ENCODE measurements around the gene BBIP1. TPM values are rescaled to one million over a fixed set of nuclear protein-coding genes. Genes with fewer than 3 reads are reported as not detected.
A peak's percentile ranks its signal among the peaks of the same experiment; 100 is the strongest.

Gene BBIP1
- total RNA-seq, 2 donors from 2014 or later, result 24.1 to 40.0 TPM

DNA sequence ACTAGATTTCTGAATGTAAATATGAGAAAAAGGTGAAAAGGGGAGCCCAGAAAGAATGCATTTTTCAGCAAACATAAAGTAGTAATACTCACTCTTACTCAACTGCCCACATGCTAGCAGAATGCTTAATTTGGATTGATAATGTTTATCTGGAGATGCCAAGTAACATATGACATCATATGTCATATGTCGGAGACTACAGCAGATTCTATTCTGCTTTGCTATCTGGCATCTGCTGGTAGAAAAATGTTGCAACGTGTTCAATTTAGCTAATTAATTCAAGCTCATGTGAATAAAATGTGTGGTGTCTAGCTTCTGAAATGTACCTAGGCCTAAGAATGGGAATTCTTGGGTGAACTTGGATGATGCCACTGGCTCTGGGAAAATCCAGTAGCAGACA, 4.5 kb downstream of the BBIP1 start:
- no peaks in the 10 kb centered on the region for H3K27me3 Mint-ChIP-seq
- no peaks in the 10 kb centered on the region for H3K9me3 Mint-ChIP-seq
- H3K4me1 Mint-ChIP-seq, result peaks cover 12% of the 10 kb centered on the region
- H3K27ac Mint-ChIP-seq, result no peak overlapping the region
- no peak overlapping the region for H3K4me3 Mint-ChIP-seq
- H3K36me3 Mint-ChIP-seq (ENCODE audit: low read depth), result peaks cover 52% of the 10 kb centered on the region
- no peak for ATAC-seq (replicated peaks)

DNA sequence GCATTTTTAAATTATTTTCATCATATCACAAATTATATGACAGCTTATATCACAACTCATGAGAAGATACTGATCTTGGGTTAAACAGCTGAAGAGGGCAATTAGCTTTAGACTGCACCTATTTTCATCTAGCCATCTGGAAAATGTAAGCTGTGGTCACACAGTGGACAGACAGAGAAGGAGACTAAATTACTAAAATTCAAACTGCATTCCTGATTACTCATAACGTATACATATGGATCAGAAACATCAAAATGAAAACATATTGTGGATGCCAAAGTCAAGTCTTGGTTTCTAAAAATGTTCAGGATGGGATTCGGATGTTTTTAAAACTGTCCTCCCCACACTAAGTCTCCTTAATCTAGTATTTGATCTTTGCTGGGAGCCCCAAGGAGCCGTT, 6.6 kb downstream of the BBIP1 start:
- no peak for ATAC-seq (replicated peaks)
- Mint-ChIP-seq H3K4me3 (no peak overlapping the region), H3K9me3 (no peaks in the 10 kb centered on the region), H3K27ac (no peak overlapping the region), H3K4me1 (peaks cover 5% of the 10 kb centered on the region), H3K27me3 (no peaks in the 10 kb centered on the region), H3K36me3 (ENCODE audit: low read depth) (peaks cover 37% of the 10 kb centered on the region)

DNA sequence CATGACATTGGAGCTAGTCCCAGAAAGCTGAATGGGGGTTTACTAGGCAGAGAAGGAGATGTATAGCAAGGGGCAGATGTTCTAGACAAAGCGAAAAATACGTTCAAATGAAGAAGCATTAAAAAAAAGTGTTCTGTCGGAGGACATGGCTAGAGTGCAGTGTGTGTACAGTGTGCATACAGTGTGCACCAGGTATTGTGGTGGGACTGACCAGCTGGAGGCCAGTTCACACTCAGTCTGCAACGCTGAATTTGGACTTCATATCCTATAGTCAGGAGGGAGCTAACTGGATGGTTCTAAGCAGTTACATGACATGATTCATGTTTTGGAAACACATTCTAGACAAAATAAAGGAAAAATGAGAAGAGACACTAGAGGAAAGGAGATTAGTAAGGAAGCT, 8.8 kb downstream of the BBIP1 start:
- peak overlapping the region; percentile 17 for H3K27ac Mint-ChIP-seq

DNA sequence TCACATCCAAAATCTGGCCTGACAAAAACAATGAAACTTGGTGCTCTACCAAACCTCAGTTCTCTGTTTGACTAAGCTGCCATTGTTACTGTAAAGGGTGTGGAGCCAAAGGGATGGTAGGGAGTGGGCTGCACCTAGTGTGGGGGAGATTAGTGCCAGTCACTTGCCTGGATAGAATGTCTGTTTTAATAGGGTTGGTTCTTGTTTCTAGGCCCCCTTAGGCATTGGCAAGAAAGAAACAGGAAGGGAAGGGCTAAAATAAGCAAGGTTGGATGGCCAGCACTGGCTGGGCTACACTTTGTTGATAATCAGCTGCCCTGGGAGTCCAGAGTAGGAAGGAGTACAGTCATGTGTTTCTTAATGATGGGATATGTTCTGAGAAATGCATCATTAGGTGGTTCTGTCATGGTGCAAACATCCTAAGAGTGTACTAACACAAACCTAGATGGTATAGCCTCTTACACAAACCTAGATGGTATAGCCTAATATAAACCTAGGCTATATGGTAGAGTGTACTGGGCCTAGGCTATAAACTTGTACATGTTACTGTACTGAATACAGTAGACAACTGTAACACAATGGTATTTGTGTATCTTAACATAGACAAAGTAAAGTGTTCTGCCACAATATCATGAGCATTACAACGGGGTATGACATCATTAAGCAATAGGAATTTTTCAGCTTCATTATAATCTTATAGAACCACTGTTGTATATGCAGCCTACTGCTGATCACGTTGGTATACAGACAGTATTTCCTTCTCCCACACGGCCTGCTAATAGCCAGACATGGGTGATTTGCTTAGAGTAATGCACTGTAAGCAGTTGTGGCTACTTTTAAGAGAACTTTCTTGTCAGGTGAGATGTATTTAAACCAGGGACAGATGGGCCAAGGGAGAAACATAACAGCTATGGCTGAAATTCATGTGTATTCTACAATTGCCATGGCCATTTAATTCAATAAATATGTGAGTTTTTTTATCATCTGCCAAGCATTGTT, 15.4 kb downstream of the BBIP1 start:
- H3K36me3 Mint-ChIP-seq (ENCODE audit: low read depth), result peaks cover 71% of the 10 kb centered on the region
- H3K4me3 Mint-ChIP-seq, result peak overlapping the region; percentile 65

More for the DNA sequence above, 8.8 kb downstream of the BBIP1 start:
- ATAC-seq (replicated peaks), result no peak
- no peak overlapping the region for H3K4me3 Mint-ChIP-seq
- no peaks in the 10 kb centered on the region for H3K4me1 Mint-ChIP-seq
- H3K9me3 Mint-ChIP-seq, result no peaks in the 10 kb centered on the region
- H3K36me3 Mint-ChIP-seq (ENCODE audit: low read depth), result peaks cover 31% of the 10 kb centered on the region
- H3K27me3 Mint-ChIP-seq, result no peaks in the 10 kb centered on the region

DNA sequence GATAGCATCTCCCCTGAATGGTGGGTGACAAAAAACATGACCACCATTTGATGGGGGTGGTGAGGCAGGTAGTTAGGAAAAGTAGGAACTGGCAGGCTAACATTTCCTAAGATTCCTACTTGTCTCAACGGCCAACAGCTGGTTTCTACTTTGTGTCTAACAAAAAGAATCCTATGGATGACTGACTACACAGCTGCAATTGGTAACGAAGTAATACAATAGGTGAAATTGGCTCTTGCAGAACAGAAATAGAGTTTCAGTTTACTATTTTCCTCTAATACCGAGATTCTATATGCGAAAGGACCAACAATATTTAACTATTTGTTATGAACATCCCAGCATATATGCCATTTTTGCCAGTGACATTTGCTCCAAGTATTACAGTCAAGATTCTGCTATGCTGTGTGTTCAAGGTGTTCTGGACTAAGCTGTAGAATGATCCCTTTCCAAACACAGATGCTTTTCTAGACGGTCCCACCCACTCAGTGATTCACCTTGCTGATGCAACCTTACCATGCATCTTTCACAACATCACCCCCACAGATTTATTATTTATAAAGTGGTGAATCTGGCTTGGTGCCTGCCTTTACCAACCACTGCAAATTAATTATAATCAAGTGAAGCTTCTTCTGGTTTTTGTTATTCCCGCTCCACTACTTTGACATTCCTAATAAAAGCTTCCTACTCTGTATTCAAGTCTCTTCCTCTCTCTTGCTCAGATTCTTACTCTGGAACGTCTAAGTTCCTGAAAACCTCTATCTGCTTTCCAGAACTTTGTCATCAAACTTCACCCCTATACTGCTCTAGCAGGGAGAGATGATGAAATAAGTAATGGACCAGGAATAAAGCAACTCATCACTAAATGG, 16.8 kb downstream of the BBIP1 start:
- Mint-ChIP-seq H3K4me1 (peaks cover 32% of the 10 kb centered on the region), H3K9me3 (no peaks in the 10 kb centered on the region), H3K27ac (peak overlapping the region; percentile 84), H3K36me3 (ENCODE audit: low read depth) (peaks cover 83% of the 10 kb centered on the region), H3K4me3 (peak overlapping the region; percentile 65), H3K27me3 (no peaks in the 10 kb centered on the region)
- ATAC-seq (replicated peaks), result peak; percentile 69

More for the DNA sequence above, 15.4 kb downstream of the BBIP1 start:
- Mint-ChIP-seq H3K4me1 (peaks cover 32% of the 10 kb centered on the region), H3K27me3 (no peaks in the 10 kb centered on the region), H3K9me3 (no peaks in the 10 kb centered on the region), H3K27ac (peak overlapping the region; percentile 84)
- peak; percentile 90 for ATAC-seq (replicated peaks)

DNA sequence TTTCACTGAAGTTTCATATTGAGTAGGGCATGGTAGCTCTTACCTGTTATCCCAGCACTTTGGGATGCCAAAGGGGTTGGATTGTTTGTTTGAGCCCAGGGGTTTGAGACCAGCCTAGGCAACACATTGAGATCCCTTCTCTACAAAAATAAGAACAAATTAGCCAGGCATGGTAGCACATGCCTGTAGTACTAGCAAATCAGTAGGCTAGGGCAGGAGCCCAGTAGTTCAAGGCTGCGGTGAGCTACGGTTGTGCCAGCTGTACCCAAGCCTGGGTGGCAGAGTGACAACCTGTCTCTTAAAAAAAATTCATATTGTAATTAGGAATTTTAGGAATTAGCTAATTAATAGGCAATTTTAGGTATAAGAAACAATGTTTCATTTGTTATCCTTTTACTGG, 18.0 kb downstream of the BBIP1 start:
- Mint-ChIP-seq H3K9me3 (no peaks in the 10 kb centered on the region), H3K4me3 (no peak overlapping the region), H3K27me3 (no peaks in the 10 kb centered on the region), H3K4me1 (peaks cover 37% of the 10 kb centered on the region), H3K27ac (peak overlapping the region; percentile 84), H3K36me3 (ENCODE audit: low read depth) (peaks cover 88% of the 10 kb centered on the region)
- no peak for ATAC-seq (replicated peaks)

DNA sequence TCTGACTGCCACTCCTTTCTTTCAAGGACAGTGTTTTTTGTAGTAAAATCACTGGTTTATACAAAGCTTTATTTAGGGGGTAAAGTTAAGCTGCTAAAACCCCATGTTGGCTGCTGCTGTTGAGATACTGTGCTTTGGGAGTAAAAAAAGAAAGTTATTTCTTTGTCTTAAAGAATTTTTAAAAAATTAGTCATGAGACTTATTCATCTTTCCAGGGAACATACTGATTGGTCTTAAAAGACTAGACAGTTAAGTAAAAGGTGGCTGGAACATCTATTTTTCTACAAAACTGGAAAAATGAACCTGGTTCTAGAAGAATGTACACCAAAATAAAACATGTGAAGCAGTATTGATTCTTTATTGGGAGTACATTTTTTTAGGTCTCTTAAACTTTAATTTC, 20.6 kb downstream of the BBIP1 start:
- no peak overlapping the region for H3K27ac Mint-ChIP-seq
- H3K36me3 Mint-ChIP-seq (ENCODE audit: low read depth), result peaks cover 97% of the 10 kb centered on the region
- H3K27me3 Mint-ChIP-seq, result no peaks in the 10 kb centered on the region
- no peak overlapping the region for H3K4me3 Mint-ChIP-seq
- H3K9me3 Mint-ChIP-seq, result no peaks in the 10 kb centered on the region
- no peak for ATAC-seq (replicated peaks)
- peaks cover 34% of the 10 kb centered on the region for H3K4me1 Mint-ChIP-seq

DNA sequence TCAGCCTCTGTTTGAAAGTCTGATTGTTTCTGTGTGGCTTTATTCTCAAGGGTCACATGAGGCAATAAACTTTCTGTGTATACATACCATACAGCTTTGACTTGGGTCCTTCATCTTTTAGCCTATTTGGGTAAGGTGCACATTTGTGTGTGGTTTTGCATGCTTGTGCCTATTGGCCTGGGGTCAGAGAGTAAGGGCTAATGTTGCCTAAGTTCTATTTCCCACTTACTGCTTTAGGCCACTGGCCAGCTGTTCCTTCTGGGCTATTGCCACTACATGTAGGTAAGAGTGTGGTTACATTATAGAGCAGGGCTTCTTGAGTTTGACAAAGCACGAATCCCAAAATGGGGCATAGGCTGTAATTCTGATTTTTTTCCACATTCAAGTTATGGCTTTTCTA, 21.8 kb downstream of the BBIP1 start:
- Mint-ChIP-seq H3K4me1 (peaks cover 24% of the 10 kb centered on the region), H3K4me3 (no peak overlapping the region), H3K36me3 (ENCODE audit: low read depth) (peaks cover 93% of the 10 kb centered on the region), H3K27ac (no peak overlapping the region), H3K9me3 (no peaks in the 10 kb centered on the region), H3K27me3 (no peaks in the 10 kb centered on the region)
- ATAC-seq (replicated peaks), result no peak

DNA sequence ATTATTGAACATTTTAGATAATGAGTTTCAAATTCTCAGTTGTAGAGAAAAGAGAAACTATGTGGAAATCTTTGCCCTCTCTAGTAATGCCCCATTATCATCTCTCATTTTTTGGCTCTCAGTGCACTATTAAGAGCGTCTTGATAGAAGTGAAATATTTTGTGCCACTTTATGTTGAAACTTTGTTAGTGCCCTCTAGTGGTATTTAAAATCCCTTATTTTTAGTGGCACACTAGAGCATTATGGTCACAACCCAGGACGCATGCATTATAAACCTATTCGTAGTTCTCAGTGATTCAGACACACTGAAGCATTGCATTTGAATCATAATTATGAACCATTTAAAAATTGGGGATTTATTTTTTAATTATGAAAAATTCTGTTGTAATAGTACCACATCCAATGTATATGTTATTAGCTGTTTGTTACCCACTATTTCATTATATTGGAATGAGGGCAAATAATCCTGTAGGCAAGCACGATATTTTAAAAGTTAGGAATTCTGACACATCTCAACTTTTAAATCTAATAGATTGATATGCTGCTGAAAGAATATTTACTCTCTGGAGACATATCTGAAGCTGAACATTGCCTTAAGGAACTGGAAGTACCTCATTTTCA, 25.3 kb downstream of the BBIP1 start:
- peak; percentile 78 for ATAC-seq (replicated peaks)
- peak overlapping the region; percentile 45 for H3K27ac Mint-ChIP-seq

DNA sequence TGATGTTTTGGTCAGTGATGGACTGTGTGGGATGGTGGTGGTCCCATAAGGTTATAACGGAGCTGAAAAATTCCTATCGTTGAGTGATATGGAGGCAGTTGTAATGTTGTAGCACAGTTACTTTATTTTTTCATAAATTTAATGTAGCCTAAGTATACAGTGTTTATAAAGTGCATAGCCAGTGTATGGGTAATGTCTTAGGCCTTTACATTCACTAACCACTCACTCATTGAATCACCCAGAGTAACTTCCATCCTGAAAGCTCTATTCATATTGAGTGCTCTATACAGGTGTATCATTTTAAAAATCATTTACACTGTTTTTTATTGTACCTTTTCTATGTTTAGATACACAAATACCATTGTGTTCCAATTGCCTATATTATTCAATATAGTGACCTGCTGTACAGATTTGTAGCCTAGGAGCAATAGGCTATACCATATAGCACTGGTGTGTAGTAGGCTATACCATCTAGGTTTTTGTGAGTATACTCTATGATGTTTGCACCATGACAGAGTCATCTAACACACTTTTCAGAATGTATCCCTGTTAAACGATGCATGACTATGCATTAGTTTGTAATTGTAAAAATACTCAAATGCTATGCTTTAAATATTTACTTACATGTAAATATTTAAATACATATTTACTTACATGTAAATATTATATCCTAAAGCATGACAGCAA, 26.2 kb downstream of the BBIP1 start:
- ATAC-seq (replicated peaks), result no peak
- Mint-ChIP-seq H3K4me1 (peaks cover 14% of the 10 kb centered on the region), H3K27ac (peak overlapping the region; percentile 54), H3K4me3 (no peak overlapping the region), H3K9me3 (no peaks in the 10 kb centered on the region), H3K27me3 (no peaks in the 10 kb centered on the region), H3K36me3 (ENCODE audit: low read depth) (peaks cover 91% of the 10 kb centered on the region)

More for the DNA sequence above, 25.3 kb downstream of the BBIP1 start:
- H3K36me3 Mint-ChIP-seq (ENCODE audit: low read depth), result peaks cover 93% of the 10 kb centered on the region
- no peaks in the 10 kb centered on the region for H3K27me3 Mint-ChIP-seq
- peaks cover 14% of the 10 kb centered on the region for H3K4me1 Mint-ChIP-seq
- no peaks in the 10 kb centered on the region for H3K9me3 Mint-ChIP-seq
- no peak overlapping the region for H3K4me3 Mint-ChIP-seq

DNA sequence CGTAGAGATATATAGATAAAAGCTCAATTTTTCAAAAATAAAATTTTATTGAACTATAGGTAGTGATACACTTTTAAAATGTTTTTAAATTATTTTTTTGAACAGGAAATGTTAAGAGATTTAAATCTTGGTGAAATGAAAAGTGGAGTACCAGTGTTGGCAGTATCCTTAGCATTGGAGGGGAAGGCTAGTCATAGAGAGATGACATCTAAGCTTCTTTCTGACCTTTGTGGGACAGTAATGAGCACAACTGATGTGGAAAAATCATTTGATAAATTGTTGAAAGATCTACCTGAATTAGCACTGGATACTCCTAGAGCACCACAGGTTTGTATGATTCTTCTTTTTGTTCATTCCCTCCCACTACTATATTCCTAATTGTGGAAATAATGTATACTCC, 31.4 kb downstream of the BBIP1 start:
- ATAC-seq (replicated peaks), result peak; percentile 38
- H3K36me3 Mint-ChIP-seq (ENCODE audit: low read depth), result peaks cover 91% of the 10 kb centered on the region

DNA sequence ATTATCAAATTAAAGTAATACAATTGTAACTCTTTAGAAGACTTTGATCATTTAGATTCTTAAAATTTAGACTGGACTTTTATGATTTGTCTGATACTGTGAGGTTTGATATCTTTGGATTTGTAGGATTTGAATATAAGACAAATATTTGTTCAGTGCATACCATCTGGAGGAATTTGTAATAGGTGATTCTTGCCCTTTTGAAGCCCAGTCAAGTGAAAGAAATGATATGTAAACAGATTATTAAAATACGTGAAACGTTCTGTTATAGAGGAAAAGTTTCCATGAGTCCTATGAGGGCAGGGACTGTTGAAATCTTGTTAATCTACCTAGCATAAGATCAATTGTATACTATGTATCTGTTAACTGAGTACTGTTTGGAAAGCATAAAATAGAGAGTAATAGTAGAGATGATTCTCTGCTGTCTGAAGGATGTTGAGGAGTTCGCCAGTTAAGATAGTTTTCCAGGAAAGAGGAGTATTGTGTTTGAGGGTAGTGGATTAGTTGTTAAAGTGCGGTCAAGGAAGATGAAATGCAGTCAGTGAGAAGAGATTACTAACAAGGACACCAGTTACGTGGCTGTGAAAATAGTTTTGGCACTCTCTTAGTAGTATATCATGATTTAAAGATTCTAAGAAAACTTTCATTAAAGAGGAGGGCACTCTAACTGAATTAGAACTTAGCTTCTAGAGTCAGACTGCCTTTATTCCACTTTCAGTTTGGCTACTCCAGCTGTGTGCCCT, 32.9 kb downstream of the BBIP1 start:
- Mint-ChIP-seq H3K4me3 (peak overlapping the region; percentile 45), H3K36me3 (ENCODE audit: low read depth) (peaks cover 91% of the 10 kb centered on the region), H3K27ac (peak overlapping the region; percentile 8), H3K9me3 (no peaks in the 10 kb centered on the region), H3K4me1 (peaks cover 18% of the 10 kb centered on the region), H3K27me3 (no peaks in the 10 kb centered on the region)
- no peak for ATAC-seq (replicated peaks)

More for the DNA sequence above, 31.4 kb downstream of the BBIP1 start:
- Mint-ChIP-seq H3K9me3 (no peaks in the 10 kb centered on the region), H3K4me3 (no peak overlapping the region), H3K27ac (peak overlapping the region; percentile 22), H3K4me1 (peaks cover 18% of the 10 kb centered on the region), H3K27me3 (no peaks in the 10 kb centered on the region)

DNA sequence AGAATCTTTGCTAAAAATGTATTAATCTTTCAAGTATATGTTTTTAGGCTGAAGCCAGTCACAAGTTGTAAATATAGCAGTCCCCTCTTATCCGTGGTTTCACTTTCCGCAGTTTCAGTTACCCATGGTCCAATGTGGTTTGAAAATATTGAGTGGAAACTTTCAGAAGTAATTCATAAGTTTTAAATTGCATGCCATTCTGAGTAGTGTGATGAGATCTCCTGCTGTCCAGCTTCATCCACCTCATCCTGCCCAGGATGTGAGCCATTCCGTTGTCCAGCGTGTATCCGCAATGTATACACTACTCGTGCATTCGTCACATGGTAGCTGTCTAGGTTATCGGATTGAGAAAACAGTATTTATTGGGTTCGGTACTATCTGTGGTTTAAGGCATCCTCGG, 35.1 kb downstream of the BBIP1 start:
- H3K9me3 Mint-ChIP-seq, result no peaks in the 10 kb centered on the region
- peak; percentile 66 for ATAC-seq (replicated peaks)
- peak overlapping the region; percentile 67 for H3K4me3 Mint-ChIP-seq
- H3K4me1 Mint-ChIP-seq, result peaks cover 31% of the 10 kb centered on the region
- H3K27me3 Mint-ChIP-seq, result no peaks in the 10 kb centered on the region
- peaks cover 87% of the 10 kb centered on the region for H3K36me3 Mint-ChIP-seq (ENCODE audit: low read depth)
- peak overlapping the region; percentile 70 for H3K27ac Mint-ChIP-seq

Data from activated T-helper 17 cell treated with anti-CD3 and anti-CD28 coated beads, Interleukin-2, amount 50 U/mL, for 72 hours (primary cell).